Endothelial cell of umbilical vein (primary cell): Measurements from ENCODE around the gene MRTO4. TPM values are rescaled to one million over a fixed set of nuclear protein-coding genes. Genes with fewer than 3 reads are reported as not detected.
A peak's percentile ranks its signal among the peaks of the same experiment; 100 is the strongest.

Experiments used
- BruUV-seq: library from RNA; stranded (reverse); fragments of 400-500 nt; replicated peaks from 2 replicates; lab custom pipeline; 2021; lab: Mats Ljungman, UMichigan
- CTCF ChIA-PET: fragments of 300-600, 350-600 bp; sonication (Branson Sonifier 250); formaldehyde crosslinking; loops from one replicate; lab custom pipeline; 2021; ENCODE audit warnings: antibody characterized with exemption, inconsistent platforms; lab: Charles Lee
- POLR2A ChIA-PET: fragments of 300-600, 350-600 bp; sonication (Branson Sonifier 250); formaldehyde crosslinking; loops from one replicate; lab custom pipeline; 2021; ENCODE audit warnings: antibody characterized with exemption, inconsistent platforms; lab: Charles Lee
- DNase-seq: peaks from one replicate; pipeline ENCODE4 v3.0.0-alpha.2; 2011; ENCODE audit warnings: low read depth, low spot score
- FAIRE-seq: peaks from 2 replicates; lab custom pipeline; 2011; peaks lifted over from hg19 to GRCh38; lab: Jason Lieb, UNC
- H2AFZ ChIP-seq: 2 replicates; pipeline ENCODE4 v1.6.0; 2012; ENCODE audit warnings: low read depth, low read length, control low read depth, inconsistent platforms
- H3K27ac ChIP-seq: 2 replicates; pipeline ENCODE4 v1.5.1; 2011; ENCODE audit warnings: low read depth, mild to moderate bottlenecking, control low read depth, low read length, moderate library complexity; ENCODE audit not compliant: insufficient read depth
- H3K27me3 ChIP-seq, 2 experiments: 2 replicates each; pipeline versions ENCODE4 v1.6.0 to v1.6.1; 2011; ENCODE audit warnings: low read length in 2 of 2, mixed read lengths in 1 of 2; ENCODE audit not compliant: control insufficient read depth in 2 of 2, insufficient read depth in 2 of 2
- H3K36me3 ChIP-seq, 2 experiments: 2 replicates in 1 of 2; 3 replicates in 1 of 2; pipeline ENCODE4 v1.5.1; 2011; ENCODE audit warnings: low read length in 2 of 2, mild to moderate bottlenecking in 1 of 2, moderate library complexity in 1 of 2; ENCODE audit not compliant: control insufficient read depth in 2 of 2, insufficient read depth in 2 of 2; ENCODE audit errors: extremely low read depth in 1 of 2
- H3K4me1 ChIP-seq: 3 replicates; pipeline ENCODE4 v1.5.1; 2011; ENCODE audit warnings: mild to moderate bottlenecking, low read length; ENCODE audit not compliant: control insufficient read depth, insufficient read depth; ENCODE audit errors: extremely low read depth
- H3K4me2 ChIP-seq: 2 replicates; pipeline ENCODE4 v1.6.1; 2011; ENCODE audit warnings: low read length, control low read depth, mixed read lengths; ENCODE audit not compliant: insufficient read depth
- H3K4me3 ChIP-seq, 3 experiments: fragments of 200-600 bp in 1 of 3; sonication (generic), shearing (Covaris generic) in 1 of 3; replicated peaks in 1 of 3; 2 replicates each; pipeline ENCODE4 v1.5.1; 2011 to 2016; ENCODE audit warnings: control low read depth in 3 of 3, low read length in 3 of 3, mild to moderate bottlenecking in 2 of 3, inconsistent platforms in 1 of 3, low read depth in 1 of 3, moderate library complexity in 1 of 3; ENCODE audit not compliant: insufficient read depth in 1 of 3
- H3K79me2 ChIP-seq: 2 replicates; pipeline ENCODE4 v1.6.0; 2012; ENCODE audit warnings: low read length, inconsistent platforms; ENCODE audit not compliant: control insufficient read depth, insufficient read depth
- H3K9ac ChIP-seq: replicated peaks from 2 replicates; pipeline ENCODE3; 2011; ENCODE audit warnings: low read length, control low read depth; ENCODE audit not compliant: insufficient read depth; ENCODE audit errors: extremely low read depth
- H3K9me1 ChIP-seq: replicated peaks from 3 replicates; pipeline ENCODE4 v1.6.0; 2011; ENCODE audit warnings: mild to moderate bottlenecking, low read length; ENCODE audit not compliant: control insufficient read depth, insufficient read depth; ENCODE audit errors: extremely low read depth
- H3K9me3 ChIP-seq: replicated peaks from 2 replicates; pipeline ENCODE4 v1.5.1; 2012; ENCODE audit warnings: low read length, inconsistent platforms; ENCODE audit not compliant: control insufficient read depth, insufficient read depth
- H4K20me1 ChIP-seq: replicated peaks from 2 replicates; pipeline ENCODE3; 2011; ENCODE audit warnings: mild to moderate bottlenecking, low read length; ENCODE audit not compliant: control insufficient read depth, insufficient read depth; ENCODE audit errors: extremely low read depth
- EZH2 ChIP-seq: IDR thresholded peaks from 2 replicates; pipeline ENCODE4 v1.6.1; 2012; ENCODE audit warnings: borderline replicate concordance, low read depth, mild to moderate bottlenecking, moderate library complexity, low read length, inconsistent platforms; ENCODE audit not compliant: severe bottlenecking
- FOS ChIP-seq: IDR thresholded peaks from 2 replicates; pipeline ENCODE4 v1.6.1; 2011; ENCODE audit warnings: mild to moderate bottlenecking, low read length, moderate library complexity, borderline replicate concordance; ENCODE audit not compliant: insufficient read depth
- GATA2 ChIP-seq: IDR thresholded peaks from 2 replicates; pipeline ENCODE4 v1.7.0; 2011; ENCODE audit warnings: low read depth, mild to moderate bottlenecking, moderate library complexity, mixed read lengths, low read length; ENCODE audit not compliant: insufficient read length, insufficient read depth
- MAX ChIP-seq: IDR thresholded peaks from 2 replicates; pipeline ENCODE4 v1.6.1; 2011; ENCODE audit not compliant: insufficient read depth, insufficient read length
- POLR2A ChIP-seq: IDR thresholded peaks from 2 replicates; pipeline ENCODE4 v1.6.1; 2012; ENCODE audit warnings: low read depth, mild to moderate bottlenecking, control low read depth, low read length
- POLR2AphosphoS5 ChIP-seq: IDR thresholded peaks from 2 replicates; pipeline ENCODE4 v1.6.1; 2012; ENCODE audit warnings: low read depth, mild to moderate bottlenecking, control low read depth, low read length, moderate library complexity; ENCODE audit not compliant: insufficient read depth
- dilution Hi-C: fragments of 300-500 bp; cut with MboI; formaldehyde crosslinking; loops from one replicate; pipeline ENCODE4 v1.15.0; 2019; ENCODE audit warnings: low sequenced_read_pairs; ENCODE audit not compliant: extremely low pct_ligation_motif_present
- intact Hi-C: fragments of 100-400 bp; cut with micrococcal nuclease; formaldehyde crosslinking; loops from one replicate; pipeline ENCODE4 v1.10.0; 2022
- polyA plus RNA-seq, 4 experiments: library from polyadenylated mRNA; depleted of rRNA in 3 of 4; stranded (reverse) in 3 of 4; unstranded in 1 of 4; fragments of >200 nt; gene quantifications; 2 replicates each; pipeline versions ENCODE4 v1.2.1 to v1.2.3, GENCODE V29; 2011 to 2012; ENCODE audit warnings: missing spikeins in 1 of 4
- total RNA-seq: library from RNA; stranded (reverse); gene quantifications from 2 replicates; pipeline ENCODE4 v1.2.3, GENCODE V29; 2021
- TF ChIP-seq, protein P1 (sequence below), 2 donors: IDR thresholded peaks; 1 replicate in 1 of 2; 2 replicates in 1 of 2; pipeline ENCODE4 v1.5.1; 2011; ENCODE audit warnings: low read length in 2 of 2, mild to moderate bottlenecking in 2 of 2, moderate library complexity in 2 of 2, control low read depth in 1 of 2, inconsistent platforms in 1 of 2, low read depth in 1 of 2; ENCODE audit not compliant: insufficient read depth in 1 of 2; ENCODE audit errors: extremely low read depth in 1 of 2

Gene MRTO4
- total and polyA plus RNA-seq, 2 donors (not counting 3 experiments of a cell fraction or from before 2014, with no cell fraction given), result 33.6 to 49.4 TPM

DNA sequence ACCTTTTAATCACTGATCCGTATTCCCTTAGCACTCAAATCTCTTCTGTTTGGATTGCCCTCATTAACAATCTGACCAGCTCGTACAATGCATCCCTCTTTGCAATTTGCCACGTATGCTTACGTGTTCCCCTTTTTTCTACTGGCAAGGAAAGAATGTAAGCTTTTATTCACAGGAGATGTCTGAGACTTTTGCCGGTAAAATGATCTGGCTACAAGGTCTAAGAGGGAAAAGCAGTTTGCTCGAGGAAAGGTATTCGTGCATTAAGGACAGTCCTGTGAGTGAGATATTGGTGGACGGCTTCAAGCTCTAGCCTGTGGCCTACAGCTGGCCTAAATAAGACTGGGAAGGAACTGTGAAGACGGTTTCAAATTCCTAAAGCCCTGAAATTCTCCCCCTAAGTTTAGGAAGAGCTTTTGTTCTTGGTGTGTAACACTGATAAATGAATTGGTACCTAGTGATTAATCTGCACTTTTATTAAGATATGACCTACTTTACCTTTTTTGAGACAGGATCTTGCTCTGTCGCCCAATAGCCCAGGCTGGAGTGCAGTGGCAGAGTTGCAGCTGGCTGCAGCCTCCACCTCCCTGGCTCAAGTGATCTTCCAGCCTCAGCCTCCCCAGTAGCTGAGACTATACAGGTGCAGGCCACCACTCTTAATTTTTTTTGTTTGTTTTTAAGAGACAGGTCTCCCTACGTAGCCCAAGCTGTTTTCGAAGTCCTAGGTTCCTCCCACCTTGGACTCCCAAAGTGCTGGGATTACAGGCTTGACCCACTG, 40.6 kb upstream of the MRTO4 start:
- ChIA-PET CTCF (interaction anchor here (1.3 kb wide), 1 partner anchor 30 kb away, joined by 4 read pairs; no protein-coding TSS in a partner anchor), POLR2A (no interaction called here)
- Histone ChIP-seq H3K27me3 (no peaks in the 10 kb centered on the region), H3K4me3 (peak overlapping the region; percentile 26 to 94 (median 81)), H4K20me1 (peaks cover 2% of the 10 kb centered on the region), H3K9me3 (no peaks in the 10 kb centered on the region), H3K4me1 (peaks cover 20% of the 10 kb centered on the region), H3K4me2 (peak overlapping the region; percentile 77), H3K79me2 (peaks cover 73% of the 10 kb centered on the region), H3K9me1 (no peaks in the 10 kb centered on the region), H3K27ac (peak overlapping the region; percentile 80), H2AFZ (peak overlapping the region; percentile 62), H3K9ac (peak overlapping the region; percentile 91), H3K36me3 (peaks cover 2 to 6% of the 10 kb centered on the region in 2 experiments)
- FAIRE-seq (peak; percentile 24), DNase-seq (peak; percentile 60)
- intact Hi-C loops, result loop anchor here (2.0 to 10.0 kb wide), 4 partner anchors 30 to 306 kb away; partner anchors contain the start of genes AKR7A2, ALDH4A1, EMC1 and MRTO4
- dilution Hi-C loops, result no loop called here
- TF ChIP-seq POLR2A (peak; percentile 1), POLR2AphosphoS5 (no peak), EZH2 (no peak), FOS (no peak), GATA2 (no peak), MAX (no peak)
- TF ChIP-seq, protein P1, sequence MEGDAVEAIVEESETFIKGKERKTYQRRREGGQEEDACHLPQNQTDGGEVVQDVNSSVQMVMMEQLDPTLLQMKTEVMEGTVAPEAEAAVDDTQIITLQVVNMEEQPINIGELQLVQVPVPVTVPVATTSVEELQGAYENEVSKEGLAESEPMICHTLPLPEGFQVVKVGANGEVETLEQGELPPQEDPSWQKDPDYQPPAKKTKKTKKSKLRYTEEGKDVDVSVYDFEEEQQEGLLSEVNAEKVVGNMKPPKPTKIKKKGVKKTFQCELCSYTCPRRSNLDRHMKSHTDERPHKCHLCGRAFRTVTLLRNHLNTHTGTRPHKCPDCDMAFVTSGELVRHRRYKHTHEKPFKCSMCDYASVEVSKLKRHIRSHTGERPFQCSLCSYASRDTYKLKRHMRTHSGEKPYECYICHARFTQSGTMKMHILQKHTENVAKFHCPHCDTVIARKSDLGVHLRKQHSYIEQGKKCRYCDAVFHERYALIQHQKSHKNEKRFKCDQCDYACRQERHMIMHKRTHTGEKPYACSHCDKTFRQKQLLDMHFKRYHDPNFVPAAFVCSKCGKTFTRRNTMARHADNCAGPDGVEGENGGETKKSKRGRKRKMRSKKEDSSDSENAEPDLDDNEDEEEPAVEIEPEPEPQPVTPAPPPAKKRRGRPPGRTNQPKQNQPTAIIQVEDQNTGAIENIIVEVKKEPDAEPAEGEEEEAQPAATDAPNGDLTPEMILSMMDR (IDR thresholded peaks at IDR 0.05; ENCODE audit: extremely low read depth in 1 of 2, insufficient read depth in 1 of 2, low read depth in 1 of 2, low read length in 2 of 2), result no peak
- BruUV-seq, result TSS peak; percentile 61
